Transverse colon (tissue), 4 donors: ENCODE data around the gene B3GALT5. TPM values are rescaled to one million over a fixed set of nuclear protein-coding genes. Genes with fewer than 3 reads are reported as not detected.
A peak's percentile ranks its signal among the peaks of the same experiment; 100 is the strongest.

Experiments
- DNase-seq: peaks from one replicate; pipeline ENCODE4 v3.0.0-alpha.2; 2019
- H3K27ac ChIP-seq, 4 donors: fragments of 200-600 bp; sonication (generic); 2 replicates each; pipeline ENCODE4 v1.5.1; 2016 to 2018; ENCODE audit warnings: inconsistent platforms in 4 of 4
- H3K27me3 ChIP-seq: fragments of 200-600 bp; sonication (generic); 2 replicates; pipeline ENCODE4 v1.5.1; 2017; ENCODE audit warnings: inconsistent platforms
- H3K36me3 ChIP-seq, 4 donors: fragments of 200-600 bp; sonication (generic); 2 replicates each; pipeline ENCODE4 v1.5.1; 2017 to 2019; ENCODE audit warnings: inconsistent platforms in 4 of 4
- H3K4me1 ChIP-seq, 4 donors: fragments of 200-600 bp; sonication (generic); 2 replicates each; pipeline ENCODE4 v1.5.1; 2017 to 2020; ENCODE audit warnings: inconsistent platforms in 4 of 4
- H3K4me3 ChIP-seq, 4 donors: fragments of 200-600 bp; sonication (generic); 1 replicate in 1 of 4; 2 replicates in 3 of 4; pipeline versions ENCODE4 v1.5.1 to v1.6.1; 2017 to 2019; ENCODE audit warnings: inconsistent platforms in 4 of 4
- H3K9me3 ChIP-seq, 2 donors: fragments of 200-600 bp; sonication (generic); 2 replicates each; pipeline ENCODE4 v1.5.1; 2017 to 2019; ENCODE audit warnings: inconsistent platforms in 2 of 2
- CTCF ChIP-seq, 5 experiments: fragments of 200-600 bp in 3 of 5; fragments of 450-650 bp in 2 of 5; sonication (generic) in 3 of 5; IDR thresholded peaks; 1 replicate in 2 of 5; 2 replicates in 3 of 5; pipeline ENCODE4 v1.5.1; 2016 to 2017; ENCODE audit warnings: antibody characterized with exemption in 5 of 5, inconsistent platforms in 3 of 5, mild to moderate bottlenecking in 2 of 5, moderate library complexity in 1 of 5
- EP300 ChIP-seq: sonication (generic); formaldehyde crosslinking; IDR thresholded peaks from one replicate; pipeline ENCODE4 v1.6.1; 2017; ENCODE audit warnings: antibody characterized with exemption, low read depth
- POLR2A ChIP-seq: fragments of 450-650 bp; IDR thresholded peaks from one replicate; pipeline ENCODE4 v1.6.1; 2016; ENCODE audit warnings: antibody characterized with exemption, mild to moderate bottlenecking, moderate library complexity
- POLR2AphosphoS5 ChIP-seq, 3 donors: sonication (generic); formaldehyde crosslinking; IDR thresholded peaks; one replicate each; pipeline ENCODE4 v1.6.1; 2016; ENCODE audit warnings: antibody characterized with exemption in 3 of 3
- WGBS, 2 donors: methylation state at CpG; one replicate each; pipeline ENCODE4 v1.1.5; 2018; ENCODE audit warnings: low coverage in 1 of 2; 5-methylcytosine and 5-hydroxymethylcytosine counted together
- in situ Hi-C, 4 donors: fragments of 200-750 bp; cut with MboI; loops; one replicate each; pipeline versions ENCODE4 v1.15.0 to v1.15.1; 2017; ENCODE audit warnings: low sequenced_read_pairs in 3 of 4, low pct_ligation_motif_present in 1 of 4, low pct_unique_long_range_greater_than_20kb in 1 of 4
- intact Hi-C: fragments of 100-400 bp; cut with DNase I; formaldehyde crosslinking; loops from one replicate; pipeline ENCODE4 v1.15.1; 2023; ENCODE audit warnings: low total_unique reads
- total RNA-seq, 4 donors: library from RNA; depleted of rRNA; stranded (reverse); fragments of >200 nt; gene quantifications; one replicate each; pipeline ENCODE4 v1.1.0, GENCODE V29; 2016

The B3GALT5 gene
- total RNA-seq, 4 donors from 2014 or later: 31.4 to 81.9 (median 44.0) TPM

DNA sequence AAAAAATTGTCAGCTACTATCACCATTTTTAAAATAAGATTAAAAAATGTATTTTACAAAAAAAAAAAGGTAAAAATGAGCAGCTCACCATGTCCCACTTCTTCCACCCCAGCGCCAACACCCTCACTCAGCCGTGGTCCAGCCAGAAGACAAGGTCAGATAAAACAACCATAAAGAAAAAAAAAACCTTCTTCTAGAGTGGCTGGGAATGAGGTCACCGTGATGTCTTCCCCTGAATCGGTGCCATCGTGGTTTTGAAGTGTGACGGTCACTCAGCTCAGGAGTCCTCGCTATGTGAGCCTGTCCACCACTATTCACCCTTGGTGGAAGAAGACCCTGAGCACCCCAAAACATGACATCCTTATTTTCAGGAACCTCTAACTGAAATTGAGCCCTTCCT, 38.1 kb downstream of the B3GALT5 start:
- Histone ChIP-seq H3K27ac (no peak overlapping the region), H3K36me3 (no peaks in the 10 kb centered on the region), H3K9me3 (peaks cover 4 to 6% of the 10 kb centered on the region in 2 donors), H3K4me1 (peaks cover 0 to 27% (median 9%) of the 10 kb centered on the region in 4 donors), H3K27me3 (no peaks in the 10 kb centered on the region), H3K4me3 (no peak overlapping the region)
- in situ Hi-C loops: no loop called here
- TF ChIP-seq CTCF (IDR thresholded peaks at IDR 0.05) (no peak), EP300 (no peak), POLR2AphosphoS5 (IDR thresholded peaks at IDR 0.05) (no peak), POLR2A (no peak)
- no peak for DNase-seq
- WGBS, 2 donors: 75 to 86% methylated on average over 7 of the region's 7 CpGs
- intact Hi-C loops: no loop called here

GRCh38 chr21:39651206-39651605, 38.5 kb downstream of the B3GALT5 start:
- Histone ChIP-seq H3K4me3 (no peak overlapping the region), H3K36me3 (no peaks in the 10 kb centered on the region), H3K4me1 (peaks cover 0 to 28% (median 9%) of the 10 kb centered on the region in 4 donors), H3K9me3 (peaks cover 4 to 6% of the 10 kb centered on the region in 2 donors), H3K27me3 (no peaks in the 10 kb centered on the region), H3K27ac (no peak overlapping the region)
- in situ Hi-C loops (no loop called here), intact Hi-C loops (no loop called here)
- DNase-seq: no peak
- 17 to 81% methylated on average over 1 to 3 of the region's 3 CpGs for whole genome bisulfite sequencing, 2 donors
- TF ChIP-seq CTCF (IDR thresholded peaks at IDR 0.05): no peak
- no peak for TF ChIP-seq POLR2A
- TF ChIP-seq POLR2AphosphoS5 (IDR thresholded peaks at IDR 0.05): no peak
- TF ChIP-seq EP300: no peak

- in situ Hi-C loops (no loop called here), intact Hi-C loops (no loop called here)
- H3K27me3 ChIP-seq: no peaks in the 10 kb centered on the region
- peaks cover 3 to 51% (median 16%) of the 10 kb centered on the region in 4 donors for H3K4me1 ChIP-seq
- H3K36me3 ChIP-seq: no peaks in the 10 kb centered on the region
- H3K4me3 ChIP-seq: no peak overlapping the region
- peak overlapping the region; percentile 17 to 57 (median 44) for H3K27ac ChIP-seq
- TF ChIP-seq EP300 (no peak), POLR2AphosphoS5 (IDR thresholded peaks at IDR 0.05) (no peak), POLR2A (no peak), CTCF (IDR thresholded peaks at IDR 0.05) (no peak)
- WGBS, 2 donors: 70% methylated on average over 3 of the region's 3 CpGs; no CpG with 5 or more reads in 1 of the 2 donors
- no peak for DNase-seq
- peaks cover 4 to 6% of the 10 kb centered on the region in 2 donors for H3K9me3 ChIP-seq
Observed at GRCh38 chr21:39654951-39655350, 42.2 kb downstream of the B3GALT5 start.

- TF ChIP-seq CTCF (IDR thresholded peaks at IDR 0.05) (no peak), EP300 (no peak), POLR2AphosphoS5 (IDR thresholded peaks at IDR 0.05) (no peak), POLR2A (no peak)
- in situ Hi-C loops (no loop called here), intact Hi-C loops (no loop called here)
- Histone ChIP-seq H3K27ac (peak overlapping the region in 3 of 4 donors; percentile 32 to 57 (median 55)), H3K9me3 (peaks cover 4 to 6% of the 10 kb centered on the region in 2 donors), H3K4me3 (no peak overlapping the region), H3K4me1 (peaks cover 8 to 58% (median 22%) of the 10 kb centered on the region in 4 donors), H3K36me3 (no peaks in the 10 kb centered on the region), H3K27me3 (no peaks in the 10 kb centered on the region)
- 84% methylated on average over 11 of the region's 11 CpGs; no CpG with 5 or more reads in 1 of the 2 donors for WGBS, 2 donors
- DNase-seq: no peak
Observed at GRCh38 chr21:39655589-39655988, 42.8 kb downstream of the B3GALT5 start.
